Thyroid gland (tissue), 4 donors: ENCODE measurements around the gene SLC30A2. TPM values are rescaled to one million over a fixed set of nuclear protein-coding genes. Genes with fewer than 3 reads are reported as not detected.

ENCODE experiments used
- DNase-seq, 2 donors: peaks; one replicate each; pipeline ENCODE4 v3.0.0-alpha.2; 2019
- H3K27ac ChIP-seq, 3 donors: fragments of 200-600 bp; sonication (generic); 1 replicate in 2 of 3; 2 replicates in 1 of 3; pipeline ENCODE4 v1.5.1; 2016 to 2019; ENCODE audit warnings: mild to moderate bottlenecking in 1 of 3, moderate library complexity in 1 of 3
- H3K27me3 ChIP-seq: fragments of 200-600 bp; sonication (generic); one replicate; pipeline ENCODE4 v1.5.1; 2019
- H3K36me3 ChIP-seq, 2 donors: fragments of 200-600 bp; sonication (generic); one replicate each; pipeline ENCODE4 v1.5.1; 2016 to 2019
- H3K4me1 ChIP-seq, 2 donors: fragments of 200-600 bp; sonication (generic); one replicate each; pipeline ENCODE4 v1.5.1; 2017 to 2019
- H3K4me3 ChIP-seq, 3 donors: fragments of 200-600 bp; sonication (generic); replicated peaks in 1 of 3; 1 replicate in 2 of 3; 2 replicates in 1 of 3; pipeline ENCODE4 v1.5.1; 2016; ENCODE audit warnings: mild to moderate bottlenecking in 1 of 3
- H3K9me3 ChIP-seq: fragments of 200-600 bp; sonication (generic); one replicate; pipeline ENCODE4 v1.5.1; 2017
- CTCF ChIP-seq, 6 experiments: fragments of 200-600 bp in 3 of 6; fragments of 450-650 bp in 3 of 6; sonication (generic) in 3 of 6; IDR thresholded peaks; one replicate each; pipeline ENCODE4 v1.5.1; 2016 to 2019; ENCODE audit warnings: antibody characterized with exemption in 6 of 6, mild to moderate bottlenecking in 2 of 6, inconsistent platforms in 1 of 6, moderate library complexity in 1 of 6
- POLR2A ChIP-seq, 2 donors: fragments of 450-650 bp; IDR thresholded peaks; one replicate each; pipeline ENCODE4 v1.6.1; 2017; ENCODE audit warnings: antibody characterized with exemption in 2 of 2, mild to moderate bottlenecking in 2 of 2, moderate library complexity in 1 of 2
- WGBS, 2 donors: methylation state at CpG; one replicate each; pipeline ENCODE4 v1.1.5; 2017; 5-methylcytosine and 5-hydroxymethylcytosine counted together
- intact Hi-C: fragments of 100-400 bp; cut with DNase I; formaldehyde crosslinking; loops from one replicate; pipeline ENCODE4 v1.15.1; 2023
- total RNA-seq, 4 donors: library from RNA; depleted of rRNA; stranded (reverse); fragments of >200 nt; gene quantifications; one replicate each; pipeline ENCODE4 v1.2.3, GENCODE V29; 2016

The SLC30A2 gene
- total RNA-seq, 4 donors from 2014 or later = 12.5 to 55.9 (median 43.4) TPM

- Histone ChIP-seq H3K36me3 (no peaks in the 10 kb centered on the region), H3K27ac (no peak overlapping the region), H3K4me3 (no peak overlapping the region), H3K4me1 (peaks cover 13 to 21% of the 10 kb centered on the region in 2 donors), H3K9me3 (no peaks in the 10 kb centered on the region), H3K27me3 (no peaks in the 10 kb centered on the region)
- 73 to 80% methylated on average over 12 to 15 of the region's 15 CpGs for WGBS, 2 donors
- TF ChIP-seq CTCF (IDR thresholded peaks at IDR 0.05) (no peak), POLR2A (IDR thresholded peaks at IDR 0.05) (no peak)
- intact Hi-C loops = no loop called here
- DNase-seq = no peak
These were observed 16.7 kb downstream of the SLC30A2 start for GRCh38 chr1:26029054-26029863.

- intact Hi-C loops = no loop called here
- Histone ChIP-seq H3K9me3 (no peaks in the 10 kb centered on the region), H3K36me3 (no peaks in the 10 kb centered on the region), H3K27ac (no peak overlapping the region), H3K4me1 (peaks cover 13 to 21% of the 10 kb centered on the region in 2 donors), H3K4me3 (no peak overlapping the region), H3K27me3 (no peaks in the 10 kb centered on the region)
- no peak for DNase-seq
- 83 to 84% methylated on average over 6 to 8 of the region's 8 CpGs for WGBS, 2 donors
- no peak for TF ChIP-seq POLR2A (IDR thresholded peaks at IDR 0.05)
- no peak for TF ChIP-seq CTCF (IDR thresholded peaks at IDR 0.05)
These were observed 17.4 kb downstream of the SLC30A2 start for GRCh38 chr1:26028490-26028980.

GRCh38 chr1:26027716-26028489 is 18.0 kb downstream of the SLC30A2 start:
- Histone ChIP-seq H3K4me1 (peaks cover 13 to 21% of the 10 kb centered on the region in 2 donors), H3K9me3 (no peaks in the 10 kb centered on the region), H3K4me3 (no peak overlapping the region), H3K36me3 (no peaks in the 10 kb centered on the region), H3K27me3 (no peaks in the 10 kb centered on the region), H3K27ac (no peak overlapping the region)
- no peak for DNase-seq
- TF ChIP-seq POLR2A (IDR thresholded peaks at IDR 0.05) (no peak), CTCF (IDR thresholded peaks at IDR 0.05) (no peak)
- WGBS, 2 donors = 12 to 26% methylated on average over 2 to 3 of the region's 3 CpGs
- intact Hi-C loops = no loop called here

- 83 to 88% methylated on average over 5 of the region's 5 CpGs for WGBS, 2 donors
- Histone ChIP-seq H3K4me3 (no peak overlapping the region), H3K4me1 (no peaks in the 10 kb centered on the region), H3K27me3 (no peaks in the 10 kb centered on the region), H3K27ac (no peak overlapping the region), H3K9me3 (no peaks in the 10 kb centered on the region), H3K36me3 (no peaks in the 10 kb centered on the region)
- no peak for DNase-seq
- intact Hi-C loops = no loop called here
- TF ChIP-seq POLR2A (IDR thresholded peaks at IDR 0.05) (no peak), CTCF (IDR thresholded peaks at IDR 0.05) (no peak)
These were observed 20.4 kb downstream of the SLC30A2 start for GRCh38 chr1:26025517-26025916.

GRCh38 chr1:26025060-26025459 is 20.9 kb downstream of the SLC30A2 start:
- H3K9me3 ChIP-seq = no peaks in the 10 kb centered on the region
- no peaks in the 10 kb centered on the region for H3K27me3 ChIP-seq
- no peak overlapping the region for H3K27ac ChIP-seq
- intact Hi-C loops = no loop called here
- no peak overlapping the region for H3K4me3 ChIP-seq
- 71 to 87% methylated on average over 5 of the region's 5 CpGs for WGBS, 2 donors
- H3K36me3 ChIP-seq = no peaks in the 10 kb centered on the region
- H3K4me1 ChIP-seq = no peaks in the 10 kb centered on the region
- DNase-seq = no peak
- TF ChIP-seq POLR2A (IDR thresholded peaks at IDR 0.05) (no peak), CTCF (IDR thresholded peaks at IDR 0.05) (no peak)
